Measurements from ENCODE around the gene CXCL12.

Gene CXCL12

DNA sequence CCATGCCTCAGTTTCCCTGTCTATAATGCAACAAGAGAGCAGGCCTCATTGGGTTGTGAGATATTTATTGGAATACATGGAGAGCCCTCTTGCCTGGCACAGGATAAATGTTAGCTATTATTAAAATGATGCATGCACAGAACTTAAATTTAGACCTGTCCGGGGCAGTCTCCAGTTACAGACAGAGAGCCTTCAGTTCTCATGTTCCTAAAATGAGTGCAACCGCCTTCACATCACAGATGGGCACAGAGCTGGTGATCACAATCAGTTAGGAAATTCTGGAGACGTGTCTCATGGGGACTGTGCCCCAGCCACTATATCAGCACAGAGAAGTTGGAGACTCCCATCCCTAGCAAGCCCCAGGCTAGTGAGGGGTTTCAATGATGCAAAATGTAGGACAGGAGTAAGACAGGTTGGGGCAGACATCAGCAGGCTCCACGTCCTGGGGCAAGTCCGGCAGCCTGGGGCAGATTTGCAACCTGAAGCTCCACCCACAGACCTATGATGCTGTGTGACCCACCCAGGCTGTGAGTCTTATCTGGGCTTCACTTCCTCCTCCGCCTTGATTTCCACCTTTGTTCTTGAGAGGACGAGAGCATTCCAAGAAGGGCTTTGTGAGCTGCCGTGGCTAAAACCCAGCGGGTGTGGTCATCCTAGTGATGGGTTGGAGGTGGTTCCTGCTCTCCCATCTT is 49.4 kb downstream of the CXCL12 start:
- no peak for DNase-seq (ENCODE audit: low spot score in 2 of 2)
- Histone ChIP-seq H3K4me1 (no peaks in the 10 kb centered on the region), H3K4me3 (no peak overlapping the region), H3K36me3 (replicated peaks) (no peaks in the 10 kb centered on the region), H3K9me3 (no peaks in the 10 kb centered on the region; the same call in 1 of the 2 replicates), H3K27me3 (ENCODE audit: low read depth) (no peaks in the 10 kb centered on the region)
- in situ Hi-C loops (cut with MboI; ENCODE audit: low sequenced_read_pairs), result no loop called here

DNA sequence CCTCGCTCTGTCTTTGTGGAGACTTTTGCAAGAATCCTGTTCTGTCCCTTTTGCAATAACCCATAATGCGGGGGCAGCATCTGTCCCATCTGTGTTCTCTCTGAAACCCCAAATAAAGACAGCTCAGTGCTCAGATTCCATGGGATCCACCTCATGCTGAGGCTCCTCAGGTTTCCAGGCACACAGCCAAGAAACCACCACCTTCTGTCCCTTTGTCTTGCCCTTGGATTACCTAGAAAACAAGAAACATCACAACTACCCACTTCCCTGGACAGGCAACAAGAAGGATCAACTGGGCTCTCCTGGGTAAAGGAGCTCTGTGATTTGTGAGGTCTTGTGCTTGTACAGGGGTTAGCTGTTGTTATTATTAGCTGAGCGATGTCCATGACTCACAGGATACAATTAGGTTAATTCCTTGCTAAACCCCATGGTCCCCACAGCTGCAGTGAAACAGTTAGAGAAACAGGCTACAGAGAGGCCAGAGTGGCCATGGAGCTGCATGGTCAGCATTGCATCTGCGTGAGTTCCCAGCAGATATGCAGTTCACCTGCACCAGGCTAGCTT is 50.2 kb downstream of the CXCL12 start:
- in situ Hi-C loops (cut with MboI; ENCODE audit: low sequenced_read_pairs), result no loop called here
- Histone ChIP-seq H3K9me3 (no peaks in the 10 kb centered on the region), H3K4me3 (no peak overlapping the region), H3K4me1 (no peaks in the 10 kb centered on the region), H3K27me3 (ENCODE audit: low read depth) (no peaks in the 10 kb centered on the region), H3K36me3 (replicated peaks) (no peaks in the 10 kb centered on the region)
- DNase-seq (ENCODE audit: low spot score in 2 of 2), result no peak

DNA sequence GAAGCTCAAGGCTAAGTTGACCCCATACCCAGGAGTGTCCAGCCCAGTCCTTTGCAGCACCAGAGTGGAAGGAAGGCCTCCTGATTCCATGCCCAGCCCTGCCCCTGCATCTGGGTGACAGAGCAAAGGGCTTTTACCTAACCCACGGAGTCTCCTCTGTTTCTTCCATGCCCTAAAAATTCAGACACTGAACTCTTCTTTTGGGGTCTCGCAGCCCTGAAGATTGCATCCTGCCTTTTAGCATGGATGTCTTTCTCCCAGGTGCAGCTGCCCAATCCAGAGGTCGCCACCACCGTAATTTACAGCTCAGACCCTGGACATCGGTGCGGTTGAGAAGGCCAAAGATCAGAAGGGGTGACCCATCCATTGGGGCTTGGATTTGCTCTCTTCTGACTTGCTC is 50.8 kb downstream of the CXCL12 start:
- H3K4me3 ChIP-seq, result no peak overlapping the region
- no peaks in the 10 kb centered on the region for H3K36me3 ChIP-seq (replicated peaks)
- H3K9me3 ChIP-seq, result no peaks in the 10 kb centered on the region
- no peak for DNase-seq (ENCODE audit: low spot score in 2 of 2)
- H3K27me3 ChIP-seq (ENCODE audit: low read depth), result no peaks in the 10 kb centered on the region
- H3K4me1 ChIP-seq, result no peaks in the 10 kb centered on the region
- in situ Hi-C loops (cut with MboI; ENCODE audit: low sequenced_read_pairs), result no loop called here

DNA sequence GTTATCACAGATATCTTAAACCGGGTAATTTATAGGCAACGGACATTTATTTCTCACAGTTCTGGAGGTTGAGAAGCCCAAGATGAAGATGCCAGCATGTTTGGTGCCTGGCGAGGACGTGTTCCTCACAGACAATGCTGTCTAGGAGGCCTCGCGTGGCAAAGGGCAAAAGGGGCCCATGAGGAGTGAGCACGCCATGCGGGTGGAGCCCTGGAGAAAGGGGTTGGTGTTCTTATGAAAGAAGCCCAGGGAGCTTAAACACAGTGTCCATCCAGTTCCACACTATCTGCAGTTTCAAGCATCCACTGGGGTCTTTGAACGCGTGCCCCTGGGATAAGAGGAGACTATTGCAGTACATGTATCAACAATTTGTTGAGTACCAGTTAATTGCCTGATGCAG is 51.4 kb downstream of the CXCL12 start:
- no peaks in the 10 kb centered on the region for H3K4me1 ChIP-seq
- no peaks in the 10 kb centered on the region for H3K36me3 ChIP-seq (replicated peaks)
- H3K9me3 ChIP-seq, result no peaks in the 10 kb centered on the region
- H3K27me3 ChIP-seq (ENCODE audit: low read depth), result no peaks in the 10 kb centered on the region
- in situ Hi-C loops (cut with MboI; ENCODE audit: low sequenced_read_pairs), result no loop called here
- no peak overlapping the region for H3K4me3 ChIP-seq
- DNase-seq (ENCODE audit: low spot score in 2 of 2), result no peak

DNA sequence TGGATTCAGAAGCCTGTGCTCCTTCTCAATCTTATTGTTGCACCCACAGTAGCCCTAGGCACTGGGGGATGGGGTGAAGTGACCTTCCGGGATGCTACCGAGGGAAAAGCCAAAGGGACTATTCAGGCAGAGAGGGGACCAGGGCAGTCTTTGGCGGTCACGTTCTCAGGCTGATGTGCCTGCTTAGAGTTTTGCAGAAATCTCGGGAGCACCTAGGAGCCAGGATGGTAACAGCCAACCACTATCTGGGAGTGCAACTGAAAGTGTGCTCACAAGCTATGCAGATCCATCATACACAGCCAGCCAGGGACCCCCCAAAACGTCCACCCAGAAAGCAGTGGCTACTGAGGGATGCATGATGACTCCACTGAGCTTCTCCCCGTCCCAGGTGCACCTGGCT is 52.4 kb downstream of the CXCL12 start:
- Histone ChIP-seq H3K9me3 (no peaks in the 10 kb centered on the region), H3K4me3 (no peak overlapping the region), H3K4me1 (no peaks in the 10 kb centered on the region), H3K36me3 (replicated peaks) (no peaks in the 10 kb centered on the region), H3K27me3 (ENCODE audit: low read depth) (no peaks in the 10 kb centered on the region)
- DNase-seq (ENCODE audit: low spot score in 2 of 2), result no peak
- in situ Hi-C loops (cut with MboI; ENCODE audit: low sequenced_read_pairs), result no loop called here

DNA sequence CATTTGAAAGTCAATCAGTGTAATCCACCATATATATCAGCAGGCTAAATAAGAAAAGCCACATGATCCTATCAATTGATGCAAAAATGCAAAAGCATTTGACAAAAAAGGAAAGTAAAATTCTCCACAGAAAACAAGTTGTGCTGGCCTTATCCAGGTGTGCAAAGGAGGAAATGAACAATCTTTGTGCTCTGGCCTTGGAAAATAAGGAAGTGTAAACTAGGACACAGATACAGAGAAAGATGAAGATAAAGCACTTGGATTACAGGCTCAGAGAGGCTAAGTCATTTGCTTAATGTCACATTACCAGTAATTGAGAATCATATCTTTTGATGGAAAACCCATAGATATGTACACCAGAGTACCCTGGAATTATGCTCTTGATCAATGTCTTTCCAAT is 54.5 kb downstream of the CXCL12 start:
- in situ Hi-C loops (cut with MboI; ENCODE audit: low sequenced_read_pairs), result no loop called here
- Histone ChIP-seq H3K4me1 (no peaks in the 10 kb centered on the region), H3K36me3 (replicated peaks) (no peaks in the 10 kb centered on the region), H3K4me3 (no peak overlapping the region), H3K27me3 (ENCODE audit: low read depth) (no peaks in the 10 kb centered on the region), H3K9me3 (no peaks in the 10 kb centered on the region)
- DNase-seq (ENCODE audit: low spot score in 2 of 2), result no peak

DNA sequence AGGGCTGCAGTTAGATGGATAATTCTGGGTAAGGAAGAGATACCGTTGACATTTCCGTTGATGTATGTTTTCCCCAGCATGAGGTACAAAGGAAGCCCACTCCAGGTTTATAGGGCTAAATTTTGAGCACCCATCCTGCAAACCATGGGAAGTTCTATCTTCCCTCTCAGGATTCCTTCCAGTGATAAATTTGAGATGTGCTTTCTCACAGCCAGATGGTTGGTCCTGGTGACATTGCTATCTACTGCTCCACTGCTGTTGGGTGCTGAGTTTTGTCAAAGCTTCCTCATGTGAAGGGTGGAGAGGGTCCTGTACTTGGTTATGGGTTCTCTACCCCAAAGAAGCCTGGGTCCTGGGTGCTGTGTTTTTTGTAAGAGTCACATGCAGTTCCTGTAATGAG is 57.4 kb downstream of the CXCL12 start:
- no peaks in the 10 kb centered on the region for H3K27me3 ChIP-seq (ENCODE audit: low read depth)
- no peaks in the 10 kb centered on the region for H3K9me3 ChIP-seq
- DNase-seq (ENCODE audit: low spot score in 2 of 2), result no peak
- no peaks in the 10 kb centered on the region for H3K4me1 ChIP-seq
- no peaks in the 10 kb centered on the region for H3K36me3 ChIP-seq (replicated peaks)
- no peak overlapping the region for H3K4me3 ChIP-seq
- in situ Hi-C loops (cut with MboI; ENCODE audit: low sequenced_read_pairs), result no loop called here

All from HAP-1 (cell line).